ENCODE data around the gene TLR10. TPM values are rescaled to one million over a fixed set of nuclear protein-coding genes. Genes with fewer than 3 reads are reported as not detected.

Gene TLR10
- polyA plus RNA-seq, 1 donor from 2014 or later = 0.14 TPM

DNA sequence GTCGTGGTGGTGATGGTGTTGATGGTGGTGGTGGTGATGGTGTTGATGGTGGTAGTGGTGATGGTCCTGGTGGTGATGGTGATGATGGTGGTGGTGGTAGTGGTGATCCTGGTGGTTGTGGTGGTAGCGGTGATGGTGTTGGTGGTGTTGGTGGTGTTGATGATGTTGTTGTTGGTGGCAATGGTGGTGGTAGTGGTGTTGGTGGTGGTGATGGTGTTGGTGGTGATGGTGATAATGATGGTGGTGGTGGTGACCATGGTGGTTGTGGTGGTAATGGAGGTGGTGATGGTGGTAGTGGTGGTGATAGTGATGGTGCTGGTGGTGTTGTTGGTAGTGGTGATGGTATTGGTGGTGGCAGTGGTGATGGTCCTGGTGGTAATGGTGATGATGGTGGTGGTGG, 49.1 kb downstream of the TLR10 start:
- Histone ChIP-seq H3K4me2 (ENCODE audit: low read length) (no peak overlapping the region), H3K36me3 (ENCODE audit: insufficient read depth, low read length) (no peaks in the 10 kb centered on the region), H3K4me3 (ENCODE audit: low read length) (no peak overlapping the region), H3F3A (ENCODE audit: insufficient read depth, low read length, poor library complexity, severe bottlenecking) (no peaks in the 10 kb centered on the region), H3K27ac (ENCODE audit: low read length) (no peak overlapping the region), H3K9me3 (ENCODE audit: low read length) (no peaks in the 10 kb centered on the region), H3K79me2 (replicated peaks; ENCODE audit: insufficient read depth, low read length) (no peaks in the 10 kb centered on the region), H3K27me3 (ENCODE audit: insufficient read depth, low read depth, low read length) (no peaks in the 10 kb centered on the region), H4K20me1 (ENCODE audit: insufficient read depth) (no peaks in the 10 kb centered on the region), H3K9me2 (ENCODE audit: insufficient read depth, low read length) (no peaks in the 10 kb centered on the region), H2AFZ (ENCODE audit: low read depth, low read length) (no peak overlapping the region), H3K9ac (ENCODE audit: low read length) (no peak overlapping the region)
- TF ChIP-seq EZH2 (IDR thresholded peaks at IDR 0.05; ENCODE audit: borderline replicate concordance, insufficient read depth, low read length, poor library complexity, severe bottlenecking) (no peak), MXI1 (conservative IDR thresholded peaks at IDR 0.05; ENCODE audit: poor library complexity, severe bottlenecking) (no peak), TAF1 (IDR thresholded peaks at IDR 0.05; ENCODE audit: low read depth) (no peak), EP300 (conservative IDR thresholded peaks at IDR 0.05; ENCODE audit: poor library complexity, severe bottlenecking) (no peak), SMC3 (conservative IDR thresholded peaks at IDR 0.05; ENCODE audit: poor library complexity) (no peak), RAD21 (conservative IDR thresholded peaks at IDR 0.05) (no peak), POLR2AphosphoS5 (IDR thresholded peaks at IDR 0.05) (no peak)
- TF ChIP-seq, protein P1, sequence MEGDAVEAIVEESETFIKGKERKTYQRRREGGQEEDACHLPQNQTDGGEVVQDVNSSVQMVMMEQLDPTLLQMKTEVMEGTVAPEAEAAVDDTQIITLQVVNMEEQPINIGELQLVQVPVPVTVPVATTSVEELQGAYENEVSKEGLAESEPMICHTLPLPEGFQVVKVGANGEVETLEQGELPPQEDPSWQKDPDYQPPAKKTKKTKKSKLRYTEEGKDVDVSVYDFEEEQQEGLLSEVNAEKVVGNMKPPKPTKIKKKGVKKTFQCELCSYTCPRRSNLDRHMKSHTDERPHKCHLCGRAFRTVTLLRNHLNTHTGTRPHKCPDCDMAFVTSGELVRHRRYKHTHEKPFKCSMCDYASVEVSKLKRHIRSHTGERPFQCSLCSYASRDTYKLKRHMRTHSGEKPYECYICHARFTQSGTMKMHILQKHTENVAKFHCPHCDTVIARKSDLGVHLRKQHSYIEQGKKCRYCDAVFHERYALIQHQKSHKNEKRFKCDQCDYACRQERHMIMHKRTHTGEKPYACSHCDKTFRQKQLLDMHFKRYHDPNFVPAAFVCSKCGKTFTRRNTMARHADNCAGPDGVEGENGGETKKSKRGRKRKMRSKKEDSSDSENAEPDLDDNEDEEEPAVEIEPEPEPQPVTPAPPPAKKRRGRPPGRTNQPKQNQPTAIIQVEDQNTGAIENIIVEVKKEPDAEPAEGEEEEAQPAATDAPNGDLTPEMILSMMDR (IDR thresholded peaks at IDR 0.05; ENCODE audit: poor library complexity, severe bottlenecking) = no peak
- TF ChIP-seq, protein P2, sequence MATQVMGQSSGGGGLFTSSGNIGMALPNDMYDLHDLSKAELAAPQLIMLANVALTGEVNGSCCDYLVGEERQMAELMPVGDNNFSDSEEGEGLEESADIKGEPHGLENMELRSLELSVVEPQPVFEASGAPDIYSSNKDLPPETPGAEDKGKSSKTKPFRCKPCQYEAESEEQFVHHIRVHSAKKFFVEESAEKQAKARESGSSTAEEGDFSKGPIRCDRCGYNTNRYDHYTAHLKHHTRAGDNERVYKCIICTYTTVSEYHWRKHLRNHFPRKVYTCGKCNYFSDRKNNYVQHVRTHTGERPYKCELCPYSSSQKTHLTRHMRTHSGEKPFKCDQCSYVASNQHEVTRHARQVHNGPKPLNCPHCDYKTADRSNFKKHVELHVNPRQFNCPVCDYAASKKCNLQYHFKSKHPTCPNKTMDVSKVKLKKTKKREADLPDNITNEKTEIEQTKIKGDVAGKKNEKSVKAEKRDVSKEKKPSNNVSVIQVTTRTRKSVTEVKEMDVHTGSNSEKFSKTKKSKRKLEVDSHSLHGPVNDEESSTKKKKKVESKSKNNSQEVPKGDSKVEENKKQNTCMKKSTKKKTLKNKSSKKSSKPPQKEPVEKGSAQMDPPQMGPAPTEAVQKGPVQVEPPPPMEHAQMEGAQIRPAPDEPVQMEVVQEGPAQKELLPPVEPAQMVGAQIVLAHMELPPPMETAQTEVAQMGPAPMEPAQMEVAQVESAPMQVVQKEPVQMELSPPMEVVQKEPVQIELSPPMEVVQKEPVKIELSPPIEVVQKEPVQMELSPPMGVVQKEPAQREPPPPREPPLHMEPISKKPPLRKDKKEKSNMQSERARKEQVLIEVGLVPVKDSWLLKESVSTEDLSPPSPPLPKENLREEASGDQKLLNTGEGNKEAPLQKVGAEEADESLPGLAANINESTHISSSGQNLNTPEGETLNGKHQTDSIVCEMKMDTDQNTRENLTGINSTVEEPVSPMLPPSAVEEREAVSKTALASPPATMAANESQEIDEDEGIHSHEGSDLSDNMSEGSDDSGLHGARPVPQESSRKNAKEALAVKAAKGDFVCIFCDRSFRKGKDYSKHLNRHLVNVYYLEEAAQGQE (IDR thresholded peaks at IDR 0.05; ENCODE audit: borderline replicate concordance) = no peak

DNA sequence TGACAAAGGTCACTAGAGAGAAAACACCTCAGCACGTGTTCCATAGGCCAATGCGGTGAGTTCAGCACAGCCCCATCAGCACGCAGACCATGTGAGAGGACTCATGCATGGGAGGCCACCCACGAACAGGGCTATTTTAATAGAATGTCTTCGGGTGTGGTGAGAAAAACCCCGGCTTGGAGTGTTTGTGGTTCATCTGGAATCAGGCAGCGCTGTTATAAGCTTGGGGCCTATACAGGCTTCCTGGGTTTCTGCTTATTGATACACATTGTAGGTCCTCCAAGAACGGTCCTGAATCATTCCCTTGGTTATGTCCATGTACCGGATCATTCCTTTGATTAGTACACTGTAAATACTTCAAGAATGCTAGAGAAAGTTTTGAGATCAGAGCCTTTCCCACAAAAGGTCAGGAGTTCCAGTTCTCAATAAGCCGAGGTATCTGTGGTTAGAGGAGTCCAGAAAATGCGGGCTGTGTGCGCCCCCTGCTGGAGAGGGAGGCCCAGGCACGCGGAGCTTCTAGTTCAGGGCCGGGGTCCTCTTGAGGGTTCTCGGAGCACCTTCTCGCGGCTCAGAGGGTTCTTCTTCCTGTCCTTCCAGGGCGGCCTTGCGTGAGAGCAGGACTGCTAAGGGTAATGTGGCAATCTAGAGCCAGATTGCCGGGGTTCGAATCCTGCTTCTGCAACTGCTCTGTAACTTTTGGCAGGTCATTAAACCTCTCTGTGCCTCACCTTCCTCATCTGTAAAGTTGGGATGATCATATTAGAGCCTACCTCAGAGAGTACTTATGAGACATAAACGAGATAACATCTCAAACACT, 51.8 kb downstream of the TLR10 start:
- H3K4me2 ChIP-seq (ENCODE audit: low read length) = no peak overlapping the region
- no peaks in the 10 kb centered on the region for H3F3A ChIP-seq (ENCODE audit: insufficient read depth, low read length, poor library complexity, severe bottlenecking)
- H3K27ac ChIP-seq (ENCODE audit: low read length) = no peak overlapping the region
- no peaks in the 10 kb centered on the region for H4K20me1 ChIP-seq (ENCODE audit: insufficient read depth)
- TF ChIP-seq, protein P2 (IDR thresholded peaks at IDR 0.05; ENCODE audit: borderline replicate concordance) = no peak
- TF ChIP-seq SMC3 (conservative IDR thresholded peaks at IDR 0.05; ENCODE audit: poor library complexity) (no peak), RAD21 (conservative IDR thresholded peaks at IDR 0.05) (no peak), TAF1 (IDR thresholded peaks at IDR 0.05; ENCODE audit: low read depth) (no peak), EP300 (conservative IDR thresholded peaks at IDR 0.05; ENCODE audit: poor library complexity, severe bottlenecking) (no peak), EZH2 (IDR thresholded peaks at IDR 0.05; ENCODE audit: borderline replicate concordance, insufficient read depth, low read length, poor library complexity, severe bottlenecking) (no peak), MXI1 (conservative IDR thresholded peaks at IDR 0.05; ENCODE audit: poor library complexity, severe bottlenecking) (no peak), POLR2AphosphoS5 (IDR thresholded peaks at IDR 0.05) (no peak)
- TF ChIP-seq, protein P1 (IDR thresholded peaks at IDR 0.05; ENCODE audit: poor library complexity, severe bottlenecking) = no peak
- H3K4me3 ChIP-seq (ENCODE audit: low read length) = no peak overlapping the region
- no peak overlapping the region for H3K9ac ChIP-seq (ENCODE audit: low read length)
- H3K36me3 ChIP-seq (ENCODE audit: insufficient read depth, low read length) = no peaks in the 10 kb centered on the region
- H3K27me3 ChIP-seq (ENCODE audit: insufficient read depth, low read depth, low read length) = no peaks in the 10 kb centered on the region
- H3K79me2 ChIP-seq (replicated peaks; ENCODE audit: insufficient read depth, low read length) = no peaks in the 10 kb centered on the region
- H3K9me3 ChIP-seq (ENCODE audit: low read length) = no peaks in the 10 kb centered on the region
- no peaks in the 10 kb centered on the region for H3K9me2 ChIP-seq (ENCODE audit: insufficient read depth, low read length)
- H2AFZ ChIP-seq (ENCODE audit: low read depth, low read length) = no peak overlapping the region

Measured in neural cell (in vitro differentiated cells).